HUES64 (cell line): Measurements from ENCODE around the gene PPP1R12C. TPM values are rescaled to one million over a fixed set of nuclear protein-coding genes. Genes with fewer than 3 reads are reported as not detected.

ENCODE experiments used
- H3K27ac ChIP-seq: 2 replicates; pipeline ENCODE4 v1.7.0; 2013; ENCODE audit warnings: low read depth, low read length, inconsistent platforms
- H3K27me3 ChIP-seq: 2 replicates; pipeline ENCODE4 v1.6.1; 2013; ENCODE audit warnings: mild to moderate bottlenecking, low read length; ENCODE audit not compliant: insufficient read depth
- H3K36me3 ChIP-seq: 2 replicates; pipeline ENCODE4 v1.6.1; 2013; ENCODE audit warnings: mild to moderate bottlenecking, low read length; ENCODE audit not compliant: insufficient read depth
- H3K4me1 ChIP-seq: 2 replicates; pipeline ENCODE4 v1.6.1; 2013; ENCODE audit warnings: mild to moderate bottlenecking, low read length, moderate library complexity; ENCODE audit not compliant: insufficient read depth
- H3K4me3 ChIP-seq: 2 replicates; pipeline ENCODE4 v1.5.1; 2013; ENCODE audit warnings: mild to moderate bottlenecking, low read length, moderate library complexity
- H3K9ac ChIP-seq: 2 replicates; pipeline ENCODE4 v1.6.1; 2013; ENCODE audit warnings: mild to moderate bottlenecking, low read depth, low read length
- H3K9me3 ChIP-seq: 2 replicates; pipeline ENCODE4 v1.6.1; 2013; ENCODE audit warnings: low read depth, low read length; ENCODE audit not compliant: insufficient read depth
- WGBS: fragments of 150-250, 120-280 bp; methylation state at CpG from one replicate; pipeline ENCODE4 v1.1.7; 2013; ENCODE audit warnings: missing lambda C conversion rate; 5-methylcytosine and 5-hydroxymethylcytosine counted together
- polyA plus RNA-seq, 2 experiments: library from polyadenylated mRNA; stranded (reverse); fragments of 50-300 nt; gene quantifications; one replicate each; pipeline ENCODE4 v1.2.3, GENCODE V29; 2013

The PPP1R12C gene
- 43.7 TPM for polyA plus RNA-seq (2013, experiment 1 of 2)
- polyA plus RNA-seq (2013, experiment 2 of 2), result 34.3 TPM

- H3K36me3 ChIP-seq, result no peaks in the 10 kb centered on the region
- peak within 1 kb of the TSS; percentile 71 for H3K9ac ChIP-seq
- under 1% methylated on average over 97 of the region's 97 CpGs for WGBS
- no peaks in the 10 kb centered on the region for H3K27me3 ChIP-seq
- peak within 1 kb of the TSS; percentile 82 for H3K4me3 ChIP-seq
- H3K4me1 ChIP-seq, result peaks cover 14% of the 10 kb centered on the region; the same call in 1 of the 2 replicates
- H3K27ac ChIP-seq, result peak within 1 kb of the TSS; percentile 39; the same call in 1 of the 2 replicates
- no peaks in the 10 kb centered on the region for H3K9me3 ChIP-seq
These were observed at the start of gene PPP1R12C for GRCh38 chr19:55116859-55117662. PPP1R12C (minus strand) TSS chr19:55117637; CDS start chr19:55117543, 94 bp downstream.

- Histone ChIP-seq H3K4me3 (peak within 1 kb of the TSS; percentile 57), H3K9me3 (no peaks in the 10 kb centered on the region), H3K4me1 (no peaks in the 10 kb centered on the region), H3K27ac (peak within 1 kb of the TSS; percentile 65; the same call in 1 of the 2 replicates), H3K36me3 (no peaks in the 10 kb centered on the region), H3K9ac (peak within 1 kb of the TSS; percentile 79), H3K27me3 (peaks cover 31% of the 10 kb centered on the region)
- 5% methylated on average over 33 of the region's 33 CpGs for WGBS
These were observed 49.3 kb upstream of the PPP1R12C start, which contains the start of gene DNAAF3 for GRCh38 chr19:55166530-55167268. DNAAF3 (minus strand) TSS chr19:55166613; CDS start chr19:55166413, 200 bp downstream.

GRCh38 chr19:55165952-55166529, 48.6 kb upstream of the PPP1R12C start:
- WGBS, result 3% methylated on average over 34 of the region's 34 CpGs
- Histone ChIP-seq H3K9me3 (no peaks in the 10 kb centered on the region), H3K27ac (no peak overlapping the region), H3K9ac (no peak overlapping the region), H3K36me3 (no peaks in the 10 kb centered on the region), H3K4me3 (peak overlapping the region; percentile 57), H3K27me3 (peaks cover 31% of the 10 kb centered on the region), H3K4me1 (no peaks in the 10 kb centered on the region)

GRCh38 chr19:55161571-55162322, 44.3 kb upstream of the PPP1R12C start:
- no peak overlapping the region for H3K27ac ChIP-seq
- 91% methylated on average over 55 of the region's 61 CpGs for WGBS
- H3K4me3 ChIP-seq, result no peak overlapping the region; the same call in 1 of the 2 replicates
- H3K36me3 ChIP-seq, result no peaks in the 10 kb centered on the region
- H3K9ac ChIP-seq, result no peak overlapping the region
- H3K27me3 ChIP-seq, result peaks cover 11% of the 10 kb centered on the region; the same call in 1 of the 2 replicates
- peaks cover 15% of the 10 kb centered on the region for H3K4me1 ChIP-seq
- H3K9me3 ChIP-seq, result no peaks in the 10 kb centered on the region

GRCh38 chr19:55160986-55161365, 43.5 kb upstream of the PPP1R12C start:
- H3K27ac ChIP-seq, result no peak overlapping the region
- H3K9me3 ChIP-seq, result no peaks in the 10 kb centered on the region
- H3K36me3 ChIP-seq, result no peaks in the 10 kb centered on the region
- peaks cover 15% of the 10 kb centered on the region for H3K4me1 ChIP-seq
- H3K27me3 ChIP-seq, result peaks cover 11% of the 10 kb centered on the region; the same call in 1 of the 2 replicates
- no peak overlapping the region for H3K9ac ChIP-seq
- peak overlapping the region; percentile 54 for H3K4me3 ChIP-seq
- WGBS, result 38% methylated on average over 32 of the region's 32 CpGs

- H3K9ac ChIP-seq, result no peak overlapping the region
These were observed 42.9 kb upstream of the PPP1R12C start for GRCh38 chr19:55160128-55160985.

GRCh38 chr19:55158848-55159749, 41.7 kb upstream of the PPP1R12C start:
- H3K36me3 ChIP-seq, result no peaks in the 10 kb centered on the region
- H3K27ac ChIP-seq, result no peak overlapping the region
- no peaks in the 10 kb centered on the region for H3K9me3 ChIP-seq
- H3K9ac ChIP-seq, result no peak overlapping the region
- H3K4me3 ChIP-seq, result no peak overlapping the region
- WGBS, result 56% methylated on average over 18 of the region's 18 CpGs
- H3K27me3 ChIP-seq, result peaks cover 11% of the 10 kb centered on the region; the same call in 1 of the 2 replicates
- H3K4me1 ChIP-seq, result peaks cover 15% of the 10 kb centered on the region

More at GRCh38 chr19:55160128-55160985, 42.9 kb upstream of the PPP1R12C start:
- H3K4me1 ChIP-seq, result peaks cover 15% of the 10 kb centered on the region
- 5% methylated on average over 32 of the region's 33 CpGs for WGBS
- H3K36me3 ChIP-seq, result no peaks in the 10 kb centered on the region
- H3K27ac ChIP-seq, result no peak overlapping the region
- H3K9me3 ChIP-seq, result no peaks in the 10 kb centered on the region
- peaks cover 11% of the 10 kb centered on the region; the same call in 1 of the 2 replicates for H3K27me3 ChIP-seq
- no peak overlapping the region for H3K4me3 ChIP-seq

GRCh38 chr19:55158423-55158822, 41.0 kb upstream of the PPP1R12C start:
- Histone ChIP-seq H3K9me3 (no peaks in the 10 kb centered on the region), H3K27me3 (peaks cover 11% of the 10 kb centered on the region; the same call in 1 of the 2 replicates), H3K36me3 (0 out of 2 replicates have a peak, but pooled peaks cover 5% of the 10 kb centered on the region), H3K27ac (no peak overlapping the region), H3K4me3 (no peak overlapping the region), H3K4me1 (peaks cover 15% of the 10 kb centered on the region), H3K9ac (no peak overlapping the region)
- WGBS, result 82% methylated on average over 4 of the region's 4 CpGs
